Measurements from ENCODE around the gene ANAPC1. TPM values are rescaled to one million over a fixed set of nuclear protein-coding genes. Genes with fewer than 3 reads are reported as not detected.

Gene ANAPC1
- total and polyA plus RNA-seq, 2 donors (not counting 1 experiment from before 2014, with no cell fraction given): 16.4 to 69.3 TPM

GRCh38 chr2:111896024-111896423 is 12.0 kb upstream of the ANAPC1 start:
- CTCF ChIA-PET: interaction anchor here (1.0 kb wide), 1 partner anchor 8 kb away, joined by 3 read pairs; no protein-coding TSS in a partner anchor

More at GRCh38 chr2:111896024-111896423, 12.0 kb upstream of the ANAPC1 start:
- Histone ChIP-seq H3K4me1 (ENCODE audit: control insufficient read depth in 2 of 2, insufficient read depth in 2 of 2, low read length in 2 of 2) (peaks cover 21 to 23% of the 10 kb centered on the region in 2 donors), H3K4me3 (ENCODE audit: control extremely low read depth in 1 of 5, extremely low read depth in 1 of 5, insufficient read depth in 1 of 5, low read depth in 2 of 5, low read length in 4 of 5) (no peak overlapping the region), H3K79me2 (ENCODE audit: control insufficient read depth, insufficient read depth, low read length) (no peaks in the 10 kb centered on the region), H2AFZ (ENCODE audit: insufficient read depth, low read depth, low read length, poor library complexity, severe bottlenecking) (no peak overlapping the region), H3K9me3 (ENCODE audit: control extremely low read depth in 1 of 3, control insufficient read depth in 2 of 3, insufficient read depth in 1 of 3, low read length in 2 of 3) (peaks cover 0 to 8% (median 0%) of the 10 kb centered on the region in 3 donors), H3K9ac (ENCODE audit: low read length) (no peak overlapping the region), H3K27me3 (replicated peaks in 1 of 4; ENCODE audit: control extremely low read depth in 1 of 4, control insufficient read depth in 3 of 4, insufficient read depth in 4 of 4, low read length in 3 of 4) (peaks cover 0 to 39% (median 19%) of the 10 kb centered on the region in 4 experiments), H3K36me3 (replicated peaks in 1 of 2; ENCODE audit: control extremely low read depth in 1 of 2, control insufficient read depth in 1 of 2, extremely low read depth in 1 of 2, insufficient read depth in 2 of 2, low read length in 1 of 2) (no peaks in the 10 kb centered on the region), H4K20me1 (ENCODE audit: control insufficient read depth, insufficient read depth, low read length, poor library complexity, severe bottlenecking) (no peaks in the 10 kb centered on the region), H3K27ac (ENCODE audit: low read length in 2 of 2) (no peak overlapping the region), H3K4me2 (replicated peaks; ENCODE audit: low read depth, low read length, poor library complexity, severe bottlenecking) (no peak overlapping the region)
- ATAC-seq (ENCODE audit: low read depth): no peak
- POLR2A ChIA-PET: no interaction called here
- 90% methylated on average over 2 of the region's 3 CpGs for WGBS (ENCODE audit: insufficient coverage)
- no peak for TF ChIP-seq CTCF (IDR thresholded peaks at IDR 0.05)
- TF ChIP-seq EZH2 (IDR thresholded peaks at IDR 0.05; ENCODE audit: borderline replicate concordance, insufficient read depth, low read depth, low read length, poor library complexity, severe bottlenecking): no peak
- Mint-ChIP-seq H3K27ac (no peak overlapping the region), H3K27me3 (peaks cover 39% of the 10 kb centered on the region), H3K4me3 (no peak overlapping the region), H3K9me3 (ENCODE audit: insufficient read depth) (no peaks in the 10 kb centered on the region), H3K4me1 (peaks cover 19% of the 10 kb centered on the region)
- intact Hi-C loops (cut with micrococcal nuclease): no loop called here
- DNase-seq: no peak
